PC-3 (cell line): ENCODE measurements around the gene VKORC1L1.
"Not testable (repeated sequence)": the region's sequence is repeated elsewhere in the genome, so short reads cannot be mapped to it uniquely, and the experiment has no call there.

ENCODE experiments used
- CTCF ChIP-seq: fragments of 300-600 bp; sonication (generic); conservative IDR thresholded peaks from 2 replicates; pipeline ENCODE4 v1.5.1; 2017; ENCODE audit warnings: antibody characterized with exemption, low read depth, mild to moderate bottlenecking, low read length
- EZH2 ChIP-seq: fragments of 300-600 bp; sonication (generic); IDR thresholded peaks from one replicate; pipeline ENCODE4 v1.6.1; 2017; ENCODE audit warnings: antibody characterized with exemption, mild to moderate bottlenecking, low read length; ENCODE audit not compliant: unreplicated experiment

GRCh38 chr7:65885533-65885932 is 12.7 kb downstream of the VKORC1L1 start:
- TF ChIP-seq CTCF, EZH2: not testable (repeated sequence)
